IMR-90 (cell line): Measurements from ENCODE around the gene SOWAHB. TPM values are rescaled to one million over a fixed set of nuclear protein-coding genes. Genes with fewer than 3 reads are reported as not detected.
A peak's percentile ranks its signal among the peaks of the same experiment; 100 is the strongest.

ENCODE experiments used
- ATAC-seq: fragments of 200-7000 bp; cut with Tn5 transposase; 2 replicates; pipeline ENCODE4 v1.9.1; 2020; ENCODE audit warnings: low read depth, mild to moderate bottlenecking, moderate library complexity
- BruUV-seq: library from RNA; stranded (reverse); fragments of 400-500 nt; replicated peaks from 2 replicates; lab custom pipeline; 2021; lab: Mats Ljungman, UMichigan
- CTCF ChIA-PET: fragments of 300-600 bp; formaldehyde crosslinking; extraction: SDS; loops from one replicate; lab custom pipeline; 2021; ENCODE audit warnings: antibody characterized with exemption; lab: Yijun Ruan, JAX
- POLR2A ChIA-PET: fragments of 300-600 bp; sonication (Branson Sonifier 250); formaldehyde crosslinking; loops from one replicate; lab custom pipeline; 2022; ENCODE audit warnings: antibody characterized with exemption; ENCODE audit not compliant: unreplicated experiment; lab: Charles Lee
- DNase-seq: peaks from one replicate; pipeline ENCODE4 v3.0.0; 2013
- H2AFZ ChIP-seq: replicated peaks from 2 replicates; pipeline ENCODE3; 2013; ENCODE audit warnings: low read length, mild to moderate bottlenecking; ENCODE audit not compliant: poor library complexity
- H2AK5ac ChIP-seq: 2 replicates; pipeline ENCODE4 v1.6.1; 2013; ENCODE audit warnings: low read depth, low read length, inconsistent platforms
- H2AK9ac ChIP-seq: replicated peaks from 2 replicates; pipeline ENCODE3; 2013; ENCODE audit warnings: mild to moderate bottlenecking, low read depth, low read length, moderate library complexity; ENCODE audit not compliant: poor library complexity
- H2BK120ac ChIP-seq: 2 replicates; pipeline ENCODE4 v1.6.1; 2013; ENCODE audit warnings: low read depth, low read length, inconsistent platforms
- H2BK15ac ChIP-seq: 3 replicates; pipeline ENCODE4 v1.6.1; 2013; ENCODE audit warnings: low read depth, low read length, inconsistent platforms
- H2BK20ac ChIP-seq: 2 replicates; pipeline ENCODE4 v1.6.1; 2013; ENCODE audit warnings: low read depth, mild to moderate bottlenecking, inconsistent platforms, low read length, moderate library complexity
- H2BK5ac ChIP-seq: 2 replicates; pipeline ENCODE4 v1.6.1; 2013; ENCODE audit warnings: mild to moderate bottlenecking, low read depth, low read length, inconsistent platforms; ENCODE audit not compliant: poor library complexity, severe bottlenecking
- H3K14ac ChIP-seq: replicated peaks from 2 replicates; pipeline ENCODE4 v1.6.1; 2013; ENCODE audit warnings: low read depth, low read length, inconsistent platforms
- H3K18ac ChIP-seq: 2 replicates; pipeline ENCODE4 v1.6.1; 2013; ENCODE audit warnings: low read depth, low read length, control low read depth
- H3K23ac ChIP-seq: 2 replicates; pipeline ENCODE4 v1.6.1; 2013; ENCODE audit warnings: low read depth, low read length, inconsistent platforms
- H3K27ac ChIP-seq: 2 replicates; pipeline ENCODE4 v1.5.1; 2013; ENCODE audit warnings: mild to moderate bottlenecking, control low read depth, low read length; ENCODE audit not compliant: insufficient read depth
- H3K27me3 ChIP-seq: 2 replicates; pipeline ENCODE4 v1.6.1; 2013; ENCODE audit warnings: low read length; ENCODE audit not compliant: control insufficient read depth, insufficient read depth
- H3K36me3 ChIP-seq: 2 replicates; pipeline ENCODE4 v1.6.1; 2013; ENCODE audit warnings: low read length, mixed read lengths; ENCODE audit not compliant: control insufficient read depth, insufficient read depth
- H3K4ac ChIP-seq: 2 replicates; pipeline ENCODE4 v1.6.1; 2013; ENCODE audit warnings: low read depth, low read length, inconsistent platforms
- H3K4me1 ChIP-seq: 2 replicates; pipeline ENCODE4 v1.6.1; 2013; ENCODE audit warnings: low read length, mixed read lengths; ENCODE audit not compliant: control insufficient read depth, insufficient read depth
- H3K4me2 ChIP-seq: 2 replicates; pipeline ENCODE4 v1.6.1; 2013; ENCODE audit warnings: low read depth, mild to moderate bottlenecking, control low read depth, low read length, moderate library complexity
- H3K4me3 ChIP-seq: 2 replicates; pipeline ENCODE4 v1.5.1; 2013; ENCODE audit warnings: low read depth, mild to moderate bottlenecking, control low read depth, low read length, moderate library complexity; ENCODE audit not compliant: insufficient read depth
- H3K56ac ChIP-seq: 2 replicates; pipeline ENCODE4 v1.6.1; 2013; ENCODE audit warnings: low read length, inconsistent platforms; ENCODE audit not compliant: insufficient read depth; ENCODE audit errors: extremely low read depth
- H3K79me1 ChIP-seq, 2 experiments: 2 replicates each; pipeline ENCODE4 v1.6.1; 2013; ENCODE audit warnings: low read length in 2 of 2, inconsistent platforms in 1 of 2, low read depth in 1 of 2
- H3K9ac ChIP-seq: 2 replicates; pipeline ENCODE4 v1.6.1; 2013; ENCODE audit warnings: low read depth, low read length, control low read depth
- H3K9me1 ChIP-seq: 2 replicates; pipeline ENCODE4 v1.6.1; 2013; ENCODE audit warnings: low read length, inconsistent platforms; ENCODE audit not compliant: insufficient read depth
- H3K9me3 ChIP-seq: 2 replicates; pipeline ENCODE4 v1.6.1; 2013; ENCODE audit warnings: low read length; ENCODE audit not compliant: control insufficient read depth, insufficient read depth
- H4K20me1 ChIP-seq: 2 replicates; pipeline ENCODE4 v1.6.1; 2013; ENCODE audit warnings: low read length, inconsistent platforms; ENCODE audit not compliant: insufficient read depth
- H4K5ac ChIP-seq: 2 replicates; pipeline ENCODE4 v1.6.1; 2013; ENCODE audit warnings: mild to moderate bottlenecking, low read depth, low read length, control low read depth
- H4K8ac ChIP-seq, 2 experiments: 2 replicates each; pipeline ENCODE4 v1.6.1; 2013; ENCODE audit warnings: low read depth in 2 of 2, low read length in 2 of 2, control low read depth in 1 of 2, inconsistent platforms in 1 of 2
- H4K91ac ChIP-seq: 2 replicates; pipeline ENCODE4 v1.6.1; 2013; ENCODE audit warnings: low read depth, low read length, inconsistent platforms; ENCODE audit not compliant: insufficient read depth
- BHLHE40 ChIP-seq: fragments of 150-350 bp; IDR thresholded peaks from 2 replicates; pipeline ENCODE4 v1.6.1; 2016; ENCODE audit warnings: mild to moderate bottlenecking, low read depth, low read length
- CEBPB ChIP-seq: IDR thresholded peaks from 2 replicates; pipeline ENCODE4 v1.6.1; 2012; ENCODE audit warnings: low read depth, low read length, improper control_type of control experiment
- CHD1 ChIP-seq: IDR thresholded peaks from 2 replicates; pipeline ENCODE4 v1.6.1; 2012; ENCODE audit warnings: low read depth, low read length, improper control_type of control experiment
- ELK1 ChIP-seq: fragments of 150-350 bp; IDR thresholded peaks from 2 replicates; pipeline ENCODE4 v1.6.1; 2016; ENCODE audit warnings: low read depth, mild to moderate bottlenecking, low read length, moderate library complexity, borderline replicate concordance
- FOS ChIP-seq: fragments of 150-350 bp; IDR thresholded peaks from 2 replicates; pipeline ENCODE4 v1.6.1; 2016; ENCODE audit warnings: low read depth, low read length
- MAFK ChIP-seq: IDR thresholded peaks from 2 replicates; pipeline ENCODE4 v1.6.1; 2012; ENCODE audit warnings: low read depth, low read length, improper control_type of control experiment
- MAZ ChIP-seq: IDR thresholded peaks from 2 replicates; pipeline ENCODE4 v1.6.1; 2012; ENCODE audit warnings: low read depth, mild to moderate bottlenecking, low read length, improper control_type of control experiment, moderate library complexity, borderline replicate concordance
- MXI1 ChIP-seq: IDR thresholded peaks from 2 replicates; pipeline ENCODE4 v1.6.1; 2012; ENCODE audit warnings: low read depth, mild to moderate bottlenecking, low read length, moderate library complexity, borderline replicate concordance
- NFE2L2 ChIP-seq: fragments of 150-350 bp; IDR thresholded peaks from 2 replicates; pipeline ENCODE4 v1.6.1; 2016; ENCODE audit warnings: low read depth, mild to moderate bottlenecking, low read length
- POLR2A ChIP-seq: IDR thresholded peaks from 2 replicates; pipeline ENCODE4 v1.6.1; 2012; ENCODE audit warnings: mild to moderate bottlenecking, low read depth, low read length
- RAD21 ChIP-seq: IDR thresholded peaks from 2 replicates; pipeline ENCODE4 v1.6.1; 2012; ENCODE audit warnings: low read length, improper control_type of control experiment
- RCOR1 ChIP-seq: IDR thresholded peaks from 2 replicates; pipeline ENCODE4 v1.6.1; 2012; ENCODE audit warnings: mild to moderate bottlenecking, low read length, improper control_type of control experiment; ENCODE audit not compliant: insufficient replicate concordance
- RFX5 ChIP-seq: IDR thresholded peaks from 2 replicates; pipeline ENCODE4 v1.8.0; 2012; ENCODE audit warnings: low read depth, mild to moderate bottlenecking, low read length, moderate library complexity
- SMC3 ChIP-seq: fragments of 150-350 bp; IDR thresholded peaks from 2 replicates; pipeline ENCODE4 v1.6.1; 2016; ENCODE audit warnings: low read depth, mild to moderate bottlenecking, antibody characterized with exemption, low read length, moderate library complexity
- whole genome bisulfite sequencing, 2 experiments: methylation state at CpG; one replicate each; pipeline versions ENCODE4 v1.1.5 to v1.1.7; 2013; ENCODE audit warnings: missing lambda C conversion rate in 2 of 2; ENCODE audit not compliant: insufficient read length in 1 of 2; ENCODE audit errors: extremely low coverage in 2 of 2; 5-methylcytosine and 5-hydroxymethylcytosine counted together
- dilution Hi-C: fragments of 300-500 bp; cut with HindIII; formaldehyde crosslinking; loops from one replicate; pipeline ENCODE4 v1.14.3; 2018; ENCODE audit warnings: low sequenced_read_pairs; ENCODE audit not compliant: unreplicated experiment
- in situ Hi-C: fragments of 300-500 bp; cut with MboI; formaldehyde crosslinking; loops from 3 replicates; pipeline ENCODE4 v1.14.3; 2019; ENCODE audit warnings: low sequenced_read_pairs, inconsistent platforms, mixed read lengths
- intact Hi-C: fragments of 100-400 bp; cut with micrococcal nuclease; formaldehyde crosslinking; loops from 2 replicates; pipeline ENCODE4 v1.10.0; 2022
- polyA plus RNA-seq, 3 experiments: library from polyadenylated mRNA; depleted of rRNA; stranded (reverse); fragments of >200 nt; gene quantifications; 2 replicates each; pipeline ENCODE4 v1.2.3, GENCODE V29; 2012; ENCODE audit warnings: low replicate concordance in 1 of 3
- total RNA-seq: library from RNA; depleted of rRNA; stranded (reverse); fragments of >200 nt; gene quantifications from 2 replicates; pipeline ENCODE4 v1.2.3, GENCODE V29; 2012
- TF ChIP-seq, protein P1 (sequence below): fragments of 150-350 bp; IDR thresholded peaks from 2 replicates; pipeline ENCODE4 v1.6.1; 2017; ENCODE audit warnings: mild to moderate bottlenecking, antibody characterized with exemption, low read length, low read depth
- TF ChIP-seq, protein P2 (sequence below): conservative IDR thresholded peaks from 2 replicates; pipeline ENCODE4 v1.5.1; 2012; ENCODE audit warnings: mild to moderate bottlenecking, low read depth, low read length, improper control_type of control experiment

Gene SOWAHB
- total and polyA plus RNA-seq, 2 of the 4 experiments (the other 2 are of a cell fraction): not detected

DNA sequence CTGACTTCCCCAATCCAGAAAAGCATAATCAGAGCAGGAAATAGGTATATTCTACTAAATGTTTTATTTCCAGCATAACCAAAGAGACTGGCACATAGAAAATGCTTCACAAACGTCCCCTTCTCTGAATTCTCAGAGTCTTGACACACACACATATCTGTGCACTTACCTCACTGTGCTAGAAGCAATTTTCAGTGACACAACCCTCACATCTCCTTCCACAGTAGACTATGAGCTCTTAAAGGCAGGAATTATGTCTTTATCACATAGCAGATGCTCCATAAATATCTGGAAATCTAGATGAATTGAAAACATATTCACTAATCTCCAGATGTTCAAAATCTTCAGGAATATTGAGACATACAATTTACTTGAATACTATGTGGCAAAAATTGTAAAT lies 5.9 kb downstream of the SOWAHB start:
- no peaks in the 10 kb centered on the region for H4K20me1 ChIP-seq
- H3K79me1 ChIP-seq: no peaks in the 10 kb centered on the region
- H3K27me3 ChIP-seq: peaks cover 21% of the 10 kb centered on the region
- H3K4me2 ChIP-seq: no peak overlapping the region
- no peak overlapping the region for H3K23ac ChIP-seq
- no peak overlapping the region for H3K14ac ChIP-seq
- H2AK5ac ChIP-seq: no peak overlapping the region
- no peak overlapping the region for H4K8ac ChIP-seq
- DNase-seq: peak; percentile 11
- no peaks in the 10 kb centered on the region for H3K9me3 ChIP-seq
- H3K36me3 ChIP-seq: no peaks in the 10 kb centered on the region
- dilution Hi-C loops (no loop called here), in situ Hi-C loops (no loop called here), intact Hi-C loops (no loop called here)
- H2BK15ac ChIP-seq: no peak overlapping the region
- no peak overlapping the region for H3K27ac ChIP-seq
- H3K4me1 ChIP-seq: peaks cover 2% of the 10 kb centered on the region; the same call in 1 of the 2 replicates
- ChIA-PET POLR2A (interaction anchor here (0.7 to 1.1 kb wide), 2 partner anchors 14 to 36 kb away, joined by 3 read pairs; no protein-coding TSS in a partner anchor), CTCF (no interaction called here)
- no peak; the same call in 1 of the 2 replicates for ATAC-seq
- no peak overlapping the region for H2BK20ac ChIP-seq
- no peak overlapping the region for H4K91ac ChIP-seq
- no peak overlapping the region for H2BK5ac ChIP-seq
- H3K18ac ChIP-seq: no peak overlapping the region
- no peak overlapping the region for H3K9ac ChIP-seq
- no peak for TF ChIP-seq POLR2A
- TF ChIP-seq, protein P1, sequence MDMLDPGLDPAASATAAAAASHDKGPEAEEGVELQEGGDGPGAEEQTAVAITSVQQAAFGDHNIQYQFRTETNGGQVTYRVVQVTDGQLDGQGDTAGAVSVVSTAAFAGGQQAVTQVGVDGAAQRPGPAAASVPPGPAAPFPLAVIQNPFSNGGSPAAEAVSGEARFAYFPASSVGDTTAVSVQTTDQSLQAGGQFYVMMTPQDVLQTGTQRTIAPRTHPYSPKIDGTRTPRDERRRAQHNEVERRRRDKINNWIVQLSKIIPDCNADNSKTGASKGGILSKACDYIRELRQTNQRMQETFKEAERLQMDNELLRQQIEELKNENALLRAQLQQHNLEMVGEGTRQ: no peak
- TF ChIP-seq CHD1: no peak
- no peak for TF ChIP-seq CEBPB
- TF ChIP-seq BHLHE40: no peak
- no peak for TF ChIP-seq NFE2L2
- TF ChIP-seq RFX5: no peak
- TF ChIP-seq FOS: no peak
- TF ChIP-seq SMC3: no peak
- no peak for TF ChIP-seq MAFK
- TF ChIP-seq MAZ: no peak
- TF ChIP-seq, protein P2, sequence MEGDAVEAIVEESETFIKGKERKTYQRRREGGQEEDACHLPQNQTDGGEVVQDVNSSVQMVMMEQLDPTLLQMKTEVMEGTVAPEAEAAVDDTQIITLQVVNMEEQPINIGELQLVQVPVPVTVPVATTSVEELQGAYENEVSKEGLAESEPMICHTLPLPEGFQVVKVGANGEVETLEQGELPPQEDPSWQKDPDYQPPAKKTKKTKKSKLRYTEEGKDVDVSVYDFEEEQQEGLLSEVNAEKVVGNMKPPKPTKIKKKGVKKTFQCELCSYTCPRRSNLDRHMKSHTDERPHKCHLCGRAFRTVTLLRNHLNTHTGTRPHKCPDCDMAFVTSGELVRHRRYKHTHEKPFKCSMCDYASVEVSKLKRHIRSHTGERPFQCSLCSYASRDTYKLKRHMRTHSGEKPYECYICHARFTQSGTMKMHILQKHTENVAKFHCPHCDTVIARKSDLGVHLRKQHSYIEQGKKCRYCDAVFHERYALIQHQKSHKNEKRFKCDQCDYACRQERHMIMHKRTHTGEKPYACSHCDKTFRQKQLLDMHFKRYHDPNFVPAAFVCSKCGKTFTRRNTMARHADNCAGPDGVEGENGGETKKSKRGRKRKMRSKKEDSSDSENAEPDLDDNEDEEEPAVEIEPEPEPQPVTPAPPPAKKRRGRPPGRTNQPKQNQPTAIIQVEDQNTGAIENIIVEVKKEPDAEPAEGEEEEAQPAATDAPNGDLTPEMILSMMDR: no peak
- no peak for TF ChIP-seq ELK1
- TF ChIP-seq RCOR1: no peak
- no peak for TF ChIP-seq RAD21
- TF ChIP-seq MXI1: no peak
- H2BK120ac ChIP-seq: no peak overlapping the region
- no CpG with 5 or more reads among the region's 1 CpG for WGBS, 2 experiments
- no peak overlapping the region for H2AFZ ChIP-seq
- no peak overlapping the region for H3K4me3 ChIP-seq
- H3K56ac ChIP-seq: no peak overlapping the region
- no TSS peak for BruUV-seq
- no peak overlapping the region for H4K5ac ChIP-seq
- H2AK9ac ChIP-seq: no peak overlapping the region
- H3K9me1 ChIP-seq: no peaks in the 10 kb centered on the region
- H3K4ac ChIP-seq: no peak overlapping the region
